HG03175 (cell line): ENCODE data around the gene ARF1.

ENCODE experiments used
- ATAC-seq: cut with Tn5 transposase; IDR thresholded peaks from one replicate; pipeline ENCODE4 v1.9.1; 2021; ENCODE audit warnings: mild to moderate bottlenecking, moderate library complexity; ENCODE audit not compliant: unreplicated experiment

Gene ARF1

GRCh38 chr1:228145463-228146416, 63.2 kb downstream of the ARF1 start:
- ATAC-seq, result no peak

DNA sequence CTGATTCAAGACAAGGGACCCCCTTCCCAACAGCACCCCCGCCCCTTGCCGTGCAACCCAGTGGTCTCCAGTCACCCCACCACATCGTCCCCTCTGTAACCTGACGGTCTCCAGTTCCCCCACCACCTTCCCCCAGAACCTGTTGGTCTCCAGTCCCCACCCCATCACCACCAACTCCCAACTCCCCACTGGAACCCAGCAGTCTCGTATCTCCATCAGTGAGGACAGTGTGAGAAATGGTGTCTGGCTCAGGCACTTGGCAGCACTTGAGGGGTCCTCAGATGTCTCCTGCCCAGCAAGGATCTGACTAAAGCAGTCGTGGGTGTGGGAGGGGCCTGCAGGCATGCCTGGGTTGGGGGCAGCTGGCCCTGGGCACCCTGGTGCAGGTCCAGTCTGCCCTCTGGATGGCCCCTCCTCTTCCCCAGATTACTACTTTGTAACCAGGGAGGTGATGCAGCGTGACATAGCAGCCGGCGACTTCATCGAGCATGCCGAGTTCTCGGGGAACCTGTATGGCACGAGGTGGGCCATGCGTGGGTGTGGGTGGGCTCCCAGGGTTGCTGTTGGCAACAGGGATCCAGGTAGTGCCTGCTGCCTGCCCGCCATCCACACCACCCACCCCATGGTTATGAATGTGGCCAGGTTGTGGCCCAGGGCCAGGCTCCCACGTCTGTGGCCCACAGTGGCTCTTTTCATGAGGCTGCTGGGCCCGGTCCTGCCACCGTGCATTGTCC, 64.1 kb downstream of the ARF1 start:
- no peak for ATAC-seq

DNA sequence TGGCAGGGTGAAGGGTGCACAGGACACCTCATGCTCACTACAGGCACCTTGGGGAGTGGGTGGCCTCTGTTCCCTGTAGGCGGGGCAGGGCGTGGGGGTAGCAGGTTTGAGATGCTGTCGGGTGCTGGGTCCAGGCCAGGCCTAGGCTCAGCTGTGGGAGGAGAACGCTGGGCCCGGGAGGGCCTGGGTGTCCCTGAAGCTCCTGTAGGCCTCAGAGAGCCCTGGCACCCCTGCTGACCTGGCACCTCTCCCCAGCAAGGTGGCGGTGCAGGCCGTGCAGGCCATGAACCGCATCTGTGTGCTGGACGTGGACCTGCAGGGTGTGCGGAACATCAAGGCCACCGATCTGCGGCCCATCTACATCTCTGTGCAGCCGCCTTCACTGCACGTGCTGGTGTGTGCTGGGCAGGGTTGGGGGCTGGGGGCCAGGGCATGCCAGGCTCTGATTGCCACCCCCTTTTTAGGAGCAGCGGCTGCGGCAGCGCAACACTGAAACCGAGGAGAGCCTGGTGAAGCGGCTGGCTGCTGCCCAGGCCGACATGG, 64.7 kb downstream of the ARF1 start:
- no peak for ATAC-seq

DNA sequence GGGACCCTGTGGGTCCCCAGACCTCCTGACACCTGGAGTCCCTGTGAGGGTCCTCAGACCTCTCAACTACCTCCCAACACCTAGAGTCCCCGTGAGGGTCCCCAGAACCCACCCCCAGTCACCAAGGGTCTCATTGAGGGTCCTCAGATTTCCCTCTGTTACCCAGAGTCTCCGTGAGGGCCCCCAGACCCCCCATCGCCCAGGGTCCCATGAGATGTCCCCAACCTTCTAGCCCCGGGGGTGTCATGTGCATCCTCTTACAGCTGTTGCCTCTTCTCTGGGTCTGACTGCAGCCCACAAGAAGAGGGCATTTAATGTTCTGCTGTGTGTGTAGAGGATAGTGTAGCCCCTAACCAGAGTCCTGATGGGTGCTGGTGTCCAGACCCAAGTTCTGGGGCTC, 65.3 kb downstream of the ARF1 start:
- ATAC-seq, result no peak

DNA sequence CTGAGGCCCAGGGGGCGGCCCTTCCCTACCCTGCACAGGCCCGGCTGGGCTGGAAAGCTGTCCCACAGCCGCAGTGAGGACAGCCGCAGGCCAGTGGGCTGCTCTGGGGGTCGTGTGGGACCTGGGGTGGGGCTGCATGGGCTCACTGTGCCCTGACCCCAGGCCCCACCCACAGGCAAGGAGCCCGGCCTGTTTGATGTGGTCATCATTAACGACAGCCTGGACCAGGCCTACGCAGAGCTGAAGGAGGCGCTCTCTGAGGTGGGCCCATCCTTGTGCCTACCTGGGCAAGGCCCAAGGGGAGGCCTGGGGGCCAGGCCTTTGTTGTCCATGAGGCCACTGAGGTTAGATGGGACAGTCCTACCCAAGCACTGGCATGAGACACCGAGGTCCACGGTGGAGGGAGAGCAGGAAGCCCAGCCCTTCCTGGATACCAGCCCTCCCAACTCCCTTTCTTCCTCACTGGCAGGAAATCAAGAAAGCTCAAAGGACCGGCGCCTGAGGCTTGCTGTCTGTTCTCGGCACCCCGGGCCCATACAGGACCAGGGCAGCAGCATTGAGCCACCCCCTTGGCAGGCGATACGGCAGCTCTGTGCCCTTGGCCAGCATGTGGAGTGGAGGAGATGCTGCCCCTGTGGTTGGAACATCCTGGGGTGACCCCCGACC, 65.8 kb downstream of the ARF1 start:
- ATAC-seq, result no peak
